PFSK-1 (cell line): ENCODE data around the gene SLC22A9.

Source experiments
- FOXP2 ChIP-seq: optimal IDR thresholded peaks from 2 replicates; pipeline ENCODE3; 2011; ENCODE audit warnings: borderline replicate concordance, control low read depth, inconsistent platforms; ENCODE audit not compliant: insufficient read depth; ENCODE audit errors: extremely low read length, extremely low read depth
- POLR2AphosphoS5 ChIP-seq: IDR thresholded peaks from 2 replicates; pipeline ENCODE4 v1.6.1; 2012; ENCODE audit warnings: low read depth, mild to moderate bottlenecking, control low read depth, low read length, moderate library complexity
- SIN3A ChIP-seq: IDR thresholded peaks from 2 replicates; pipeline ENCODE4 v1.6.1; 2012; ENCODE audit warnings: mild to moderate bottlenecking, low read length, moderate library complexity, borderline replicate concordance; ENCODE audit not compliant: insufficient read depth
- TAF1 ChIP-seq: IDR thresholded peaks from 2 replicates; pipeline ENCODE4 v1.6.1; 2012; ENCODE audit warnings: low read length, control low read depth, borderline replicate concordance; ENCODE audit not compliant: insufficient read depth
- TF ChIP-seq, protein P1 (sequence below), 2 experiments: IDR thresholded peaks; 2 replicates each; pipeline versions ENCODE4 v1.6.1 to v1.8.0; 2011 to 2012; ENCODE audit warnings: low read depth in 2 of 2, low read length in 2 of 2, control low read depth in 1 of 2, inconsistent platforms in 1 of 2, mild to moderate bottlenecking in 1 of 2, moderate library complexity in 1 of 2; ENCODE audit not compliant: insufficient read depth in 1 of 2

SLC22A9 gene

DNA sequence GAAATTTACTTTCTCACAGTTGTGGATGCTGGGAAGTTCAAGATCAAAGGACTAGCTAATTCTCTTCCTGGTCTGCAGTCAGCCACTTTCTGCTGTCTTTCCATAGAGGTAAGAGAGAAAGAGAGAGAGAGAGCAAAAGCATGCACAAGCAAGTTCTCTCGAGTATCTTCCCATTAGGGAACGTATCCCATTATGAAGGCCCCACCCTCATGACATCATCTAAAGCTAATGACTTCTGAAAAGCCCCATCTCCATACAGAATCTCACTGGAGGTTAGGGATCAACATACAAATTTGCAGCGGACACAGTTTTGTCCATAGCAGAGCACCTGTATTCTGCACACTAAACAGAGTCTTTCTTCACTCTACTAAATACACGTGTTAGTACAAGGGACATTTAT lies 17.4 kb upstream of the SLC22A9 start:
- TF ChIP-seq POLR2AphosphoS5 (no peak), SIN3A (no peak), TAF1 (no peak), FOXP2 (no peak)
- TF ChIP-seq, protein P1, sequence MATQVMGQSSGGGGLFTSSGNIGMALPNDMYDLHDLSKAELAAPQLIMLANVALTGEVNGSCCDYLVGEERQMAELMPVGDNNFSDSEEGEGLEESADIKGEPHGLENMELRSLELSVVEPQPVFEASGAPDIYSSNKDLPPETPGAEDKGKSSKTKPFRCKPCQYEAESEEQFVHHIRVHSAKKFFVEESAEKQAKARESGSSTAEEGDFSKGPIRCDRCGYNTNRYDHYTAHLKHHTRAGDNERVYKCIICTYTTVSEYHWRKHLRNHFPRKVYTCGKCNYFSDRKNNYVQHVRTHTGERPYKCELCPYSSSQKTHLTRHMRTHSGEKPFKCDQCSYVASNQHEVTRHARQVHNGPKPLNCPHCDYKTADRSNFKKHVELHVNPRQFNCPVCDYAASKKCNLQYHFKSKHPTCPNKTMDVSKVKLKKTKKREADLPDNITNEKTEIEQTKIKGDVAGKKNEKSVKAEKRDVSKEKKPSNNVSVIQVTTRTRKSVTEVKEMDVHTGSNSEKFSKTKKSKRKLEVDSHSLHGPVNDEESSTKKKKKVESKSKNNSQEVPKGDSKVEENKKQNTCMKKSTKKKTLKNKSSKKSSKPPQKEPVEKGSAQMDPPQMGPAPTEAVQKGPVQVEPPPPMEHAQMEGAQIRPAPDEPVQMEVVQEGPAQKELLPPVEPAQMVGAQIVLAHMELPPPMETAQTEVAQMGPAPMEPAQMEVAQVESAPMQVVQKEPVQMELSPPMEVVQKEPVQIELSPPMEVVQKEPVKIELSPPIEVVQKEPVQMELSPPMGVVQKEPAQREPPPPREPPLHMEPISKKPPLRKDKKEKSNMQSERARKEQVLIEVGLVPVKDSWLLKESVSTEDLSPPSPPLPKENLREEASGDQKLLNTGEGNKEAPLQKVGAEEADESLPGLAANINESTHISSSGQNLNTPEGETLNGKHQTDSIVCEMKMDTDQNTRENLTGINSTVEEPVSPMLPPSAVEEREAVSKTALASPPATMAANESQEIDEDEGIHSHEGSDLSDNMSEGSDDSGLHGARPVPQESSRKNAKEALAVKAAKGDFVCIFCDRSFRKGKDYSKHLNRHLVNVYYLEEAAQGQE (IDR thresholded peaks at IDR 0.05; ENCODE audit: insufficient read depth in 1 of 2, low read depth in 2 of 2, low read length in 2 of 2) = no peak

DNA sequence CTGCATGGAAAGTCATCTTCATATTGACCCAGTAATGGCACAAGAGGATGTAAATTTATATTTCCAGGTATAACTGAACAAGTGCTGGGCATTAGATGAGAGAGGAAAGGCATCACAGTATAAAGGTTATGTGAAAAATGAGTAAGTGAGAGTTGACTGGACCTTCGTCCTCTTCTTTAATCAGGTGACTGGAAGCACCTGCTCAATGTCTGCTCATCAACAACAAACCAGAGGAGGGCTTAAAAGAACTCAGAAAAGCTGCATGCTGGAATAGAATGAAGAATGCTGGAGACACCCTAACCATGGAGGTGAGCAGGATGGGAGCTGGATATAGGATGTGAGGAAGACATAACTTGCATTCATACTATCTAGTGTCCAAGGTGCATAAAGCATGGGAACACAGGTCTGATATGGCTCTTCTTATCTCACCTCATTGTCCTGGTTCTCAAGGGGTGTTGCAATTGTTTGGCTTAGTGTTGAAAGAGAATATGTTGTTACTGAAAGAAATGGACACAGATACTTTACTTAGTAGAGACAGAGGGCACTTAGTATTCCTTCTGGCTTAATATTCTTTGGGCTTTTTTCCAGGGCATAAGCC lies 7.3 kb upstream of the SLC22A9 start:
- TF ChIP-seq TAF1 = no peak
- TF ChIP-seq, protein P1 (IDR thresholded peaks at IDR 0.05; ENCODE audit: insufficient read depth in 1 of 2, low read depth in 2 of 2, low read length in 2 of 2) = no peak
- TF ChIP-seq FOXP2 = no peak
- TF ChIP-seq SIN3A = no peak
- TF ChIP-seq POLR2AphosphoS5 = no peak

DNA sequence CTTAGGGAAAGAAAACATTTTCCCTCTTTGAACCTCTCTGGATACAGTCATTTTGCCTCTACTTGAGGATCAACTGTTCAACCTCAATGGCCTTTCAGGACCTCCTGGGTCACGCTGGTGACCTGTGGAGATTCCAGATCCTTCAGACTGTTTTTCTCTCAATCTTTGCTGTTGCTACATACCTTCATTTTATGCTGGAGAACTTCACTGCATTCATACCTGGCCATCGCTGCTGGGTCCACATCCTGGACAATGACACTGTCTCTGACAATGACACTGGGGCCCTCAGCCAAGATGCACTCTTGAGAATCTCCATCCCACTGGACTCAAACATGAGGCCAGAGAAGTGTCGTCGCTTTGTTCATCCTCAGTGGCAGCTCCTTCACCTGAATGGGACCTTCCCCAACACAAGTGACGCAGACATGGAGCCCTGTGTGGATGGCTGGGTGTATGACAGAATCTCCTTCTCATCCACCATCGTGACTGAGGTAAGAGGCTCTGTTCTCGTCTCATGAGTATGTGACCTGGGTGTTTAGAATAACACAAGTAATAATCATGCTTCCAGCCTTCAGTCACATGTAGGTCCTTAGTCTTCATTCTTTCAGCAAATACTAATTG lies 495 bp downstream of the SLC22A9 start:
- TF ChIP-seq, protein P1 (IDR thresholded peaks at IDR 0.05; ENCODE audit: insufficient read depth in 1 of 2, low read depth in 2 of 2, low read length in 2 of 2) = no peak
- TF ChIP-seq POLR2AphosphoS5 (no peak), TAF1 (no peak), SIN3A (no peak), FOXP2 (no peak)

DNA sequence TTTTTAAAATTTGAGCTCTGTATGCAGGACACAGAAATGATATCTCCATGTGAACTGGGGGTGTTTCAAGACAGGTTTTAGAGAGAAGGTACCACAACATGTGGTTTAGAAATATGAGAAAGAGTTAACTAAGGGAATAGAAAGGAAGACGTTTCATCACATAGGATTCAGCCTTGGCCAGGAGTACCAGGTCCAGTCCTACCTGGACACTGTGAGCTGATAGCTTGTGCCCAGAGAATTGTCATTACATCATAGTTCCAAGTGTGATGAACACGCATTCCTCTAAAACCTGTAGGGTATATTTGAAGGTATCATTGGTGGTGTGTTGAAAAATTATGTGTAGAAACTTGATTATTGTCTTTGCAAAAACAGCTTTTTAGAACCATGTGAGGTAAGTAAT lies 1.8 kb downstream of the SLC22A9 start:
- TF ChIP-seq POLR2AphosphoS5 (no peak), TAF1 (no peak), FOXP2 (no peak), SIN3A (no peak)
- TF ChIP-seq, protein P1 (IDR thresholded peaks at IDR 0.05; ENCODE audit: insufficient read depth in 1 of 2, low read depth in 2 of 2, low read length in 2 of 2) = no peak
